Measurements from ENCODE around the gene GATA2.

Gene GATA2

DNA sequence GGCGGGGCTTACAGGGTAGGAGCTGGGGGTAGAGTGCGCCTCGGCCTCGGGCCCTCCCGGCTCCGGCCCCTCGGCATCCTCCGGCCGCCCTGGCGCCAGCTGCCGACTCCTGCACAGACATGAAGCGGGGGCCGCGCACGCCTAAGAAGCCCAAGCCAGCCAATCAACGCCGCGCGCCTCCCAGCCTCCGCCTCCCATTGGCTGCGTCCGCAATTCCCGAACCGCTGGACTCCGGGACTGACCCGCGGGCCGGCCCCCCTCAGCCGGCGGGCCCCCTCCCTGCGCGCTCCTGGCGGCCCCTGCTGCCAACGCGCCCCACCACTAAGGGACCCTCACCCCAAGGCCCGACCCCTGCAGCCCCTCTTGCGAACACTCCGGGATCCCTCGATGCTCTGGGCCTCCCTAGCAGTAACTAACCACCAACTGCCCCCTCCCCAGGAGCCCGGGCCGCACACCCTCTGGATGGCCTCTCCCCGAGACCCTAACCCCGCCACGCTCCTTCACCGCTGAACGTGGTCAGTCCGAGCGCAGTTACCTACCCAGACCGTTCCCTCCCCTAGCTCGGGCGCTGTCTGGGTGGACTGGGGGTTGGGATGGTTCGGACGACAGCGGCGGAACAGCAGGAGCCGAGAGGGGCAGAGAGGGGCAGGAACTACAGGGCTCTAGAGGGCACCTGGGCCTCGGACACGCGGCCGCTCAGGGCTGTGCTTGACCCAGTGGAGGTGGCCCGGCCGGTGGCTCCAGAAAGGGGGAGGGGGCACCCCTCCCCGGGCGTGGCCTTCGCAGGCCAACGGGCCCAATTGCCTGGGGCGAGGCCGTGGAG is 5.0 kb downstream of the GATA2 start:
- peak; percentile 96 for DNase-seq

DNA sequence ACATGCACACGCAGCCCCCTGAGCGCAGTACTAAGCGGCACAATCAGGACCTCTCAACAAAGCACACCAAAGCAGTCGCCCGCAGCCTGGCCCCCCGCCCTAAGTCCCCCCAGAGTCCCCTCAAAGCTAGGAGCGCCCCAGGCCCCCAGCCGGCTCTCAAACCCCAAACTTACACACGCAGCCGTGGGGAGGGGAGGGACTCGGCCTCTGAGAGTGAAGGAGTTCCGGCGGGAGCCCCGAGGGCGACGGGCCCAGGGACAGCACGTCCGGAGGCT is 5.5 kb downstream of the GATA2 start:
- no peak for DNase-seq

DNA sequence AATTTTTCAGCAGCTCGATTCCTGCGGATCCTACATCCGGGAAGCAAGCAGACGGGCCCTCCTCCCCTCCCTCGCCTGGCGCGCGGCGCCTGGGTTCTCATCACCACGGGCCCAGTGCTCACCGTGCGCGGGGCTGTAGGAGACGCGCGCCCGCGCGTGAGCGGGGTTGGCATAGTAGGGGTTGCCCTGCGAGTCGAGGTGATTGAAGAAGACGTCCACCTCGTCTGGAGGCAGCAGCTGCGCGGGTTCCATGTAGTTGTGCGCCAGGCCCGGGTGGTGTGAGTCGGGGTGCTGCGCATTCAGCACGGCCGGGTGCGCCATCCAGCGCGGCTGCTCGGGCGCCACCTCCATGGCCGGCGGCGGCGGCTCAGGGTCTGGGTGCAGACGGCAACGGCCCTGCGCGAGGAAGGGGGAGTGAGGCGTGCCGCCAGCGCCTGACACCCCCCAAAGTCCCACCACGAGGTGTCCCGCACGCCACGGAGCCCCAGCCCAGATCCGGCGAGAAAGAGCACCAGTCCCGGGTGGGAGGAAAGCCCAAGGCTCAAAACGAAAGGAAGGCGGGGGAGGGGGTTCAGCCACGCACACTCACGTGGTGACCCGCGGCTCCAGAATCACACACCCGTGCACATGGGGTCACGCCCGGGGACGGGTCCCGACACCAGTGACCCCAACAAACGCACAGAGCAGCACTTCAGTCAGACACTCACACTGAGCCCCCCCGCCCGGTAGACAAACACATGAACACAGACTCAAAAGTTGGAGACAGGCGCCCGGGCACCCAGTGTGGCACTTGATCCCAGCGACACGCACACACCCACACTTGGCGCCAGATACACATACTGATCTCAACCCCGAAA is 6.1 kb downstream of the GATA2 start:
- DNase-seq: peak; percentile 51

DNA sequence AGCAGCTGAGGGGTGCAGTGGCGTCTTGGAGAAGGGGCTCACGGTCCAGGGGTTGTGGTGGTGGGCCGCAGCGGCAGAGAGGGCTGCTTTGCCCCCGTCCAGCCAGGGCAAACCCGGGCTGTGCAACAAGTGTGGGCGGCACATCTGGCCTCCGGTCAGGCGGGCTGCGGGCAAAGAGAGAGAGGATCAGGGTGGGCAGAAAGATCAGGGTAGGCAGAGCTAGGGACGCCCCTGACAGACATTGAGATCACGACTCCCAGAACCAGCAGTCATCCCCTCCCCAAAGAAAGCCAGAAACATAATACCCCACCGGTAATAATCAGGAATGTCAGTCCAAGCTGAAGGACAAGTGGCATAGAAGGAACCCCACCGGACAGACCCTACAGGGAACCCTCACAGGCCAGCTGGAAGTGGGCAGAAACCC is 6.8 kb downstream of the GATA2 start:
- DNase-seq: peak; percentile 43

DNA sequence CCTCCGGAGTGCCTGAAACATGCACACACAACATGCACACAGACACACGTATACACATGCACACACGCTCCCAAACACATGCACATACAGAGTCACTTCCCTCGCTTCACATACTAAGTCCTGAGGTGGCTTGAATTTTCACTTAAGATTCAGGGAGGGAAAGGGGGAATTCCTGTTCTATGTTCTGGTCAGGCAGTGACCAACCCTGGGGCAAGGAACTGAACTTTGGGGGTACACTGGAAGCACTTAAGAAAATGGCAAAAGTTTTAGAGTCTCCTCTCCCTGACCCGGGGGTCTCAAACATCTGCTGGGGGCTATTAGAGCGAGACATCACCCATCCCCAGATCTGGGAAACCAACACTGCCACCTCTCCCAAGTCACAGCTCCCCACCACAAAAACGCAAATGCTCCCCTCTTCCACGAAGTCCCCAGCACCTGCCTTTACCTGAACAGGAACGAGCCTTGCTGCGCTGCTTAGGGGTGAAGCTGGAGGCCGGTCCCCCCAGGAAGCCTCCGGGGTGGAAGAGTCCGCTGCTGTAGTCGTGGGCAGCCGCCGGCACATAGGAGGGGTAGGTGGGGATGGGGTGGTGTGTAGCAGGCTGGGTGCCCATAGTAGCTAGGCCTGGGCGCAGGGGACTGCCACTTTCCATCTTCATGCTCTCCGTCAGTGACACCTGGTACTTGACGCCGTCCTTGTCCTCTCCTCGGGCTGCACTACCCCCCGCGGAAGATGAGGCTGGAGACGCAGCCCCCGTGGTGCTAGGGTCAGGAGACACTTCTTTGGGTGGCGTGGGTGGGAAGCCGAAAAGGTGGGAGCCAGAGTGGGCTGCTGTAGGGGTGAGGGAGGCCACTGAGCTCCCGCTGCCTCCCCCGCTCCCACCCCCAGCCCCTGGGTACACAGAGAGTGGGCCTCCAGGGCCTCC is 7.5 kb downstream of the GATA2 start:
- no peak for DNase-seq

DNA sequence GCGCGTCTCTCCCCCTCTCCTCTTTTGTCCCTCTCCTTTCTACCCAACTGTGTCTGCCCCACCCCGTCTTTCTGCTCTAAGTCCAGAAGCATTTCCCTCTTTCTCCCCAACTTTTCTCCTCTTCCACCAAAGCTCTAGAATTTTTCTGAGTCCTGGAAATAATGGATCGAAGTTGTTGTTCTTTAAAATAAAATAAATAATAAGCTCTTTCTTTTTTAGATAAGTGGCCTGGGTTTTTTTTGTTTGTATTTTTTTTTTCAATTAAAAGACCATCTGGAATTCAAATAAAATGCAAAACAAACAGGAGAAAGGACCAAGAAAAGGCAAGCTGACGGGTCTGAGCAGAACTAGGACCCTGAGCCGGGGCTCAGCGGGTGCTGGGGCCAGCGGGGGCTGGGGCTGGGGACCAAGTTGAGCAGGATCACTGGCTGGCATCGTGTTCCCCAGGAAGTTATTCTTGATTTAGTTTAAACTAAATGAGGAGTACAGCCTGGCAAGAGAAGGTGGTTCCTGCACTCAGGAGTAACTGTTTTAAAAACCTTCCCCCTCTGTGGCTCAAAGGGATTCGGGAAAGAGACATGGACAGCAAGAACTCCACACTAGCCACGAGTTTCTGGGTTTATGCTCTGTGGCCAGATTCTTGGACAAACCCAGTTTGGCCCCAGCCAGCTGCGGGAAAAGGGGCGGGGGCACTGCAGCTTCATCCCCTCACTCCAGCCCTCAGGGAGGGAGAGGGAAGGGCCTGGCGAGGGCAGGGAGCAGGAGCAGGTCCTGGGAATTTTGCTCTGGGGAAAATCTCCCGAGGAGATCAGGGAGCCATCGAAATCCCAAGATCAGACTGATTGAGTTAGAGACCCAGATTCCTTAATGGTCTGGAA is 8.4 kb downstream of the GATA2 start:
- peak; percentile 66 for DNase-seq

DNA sequence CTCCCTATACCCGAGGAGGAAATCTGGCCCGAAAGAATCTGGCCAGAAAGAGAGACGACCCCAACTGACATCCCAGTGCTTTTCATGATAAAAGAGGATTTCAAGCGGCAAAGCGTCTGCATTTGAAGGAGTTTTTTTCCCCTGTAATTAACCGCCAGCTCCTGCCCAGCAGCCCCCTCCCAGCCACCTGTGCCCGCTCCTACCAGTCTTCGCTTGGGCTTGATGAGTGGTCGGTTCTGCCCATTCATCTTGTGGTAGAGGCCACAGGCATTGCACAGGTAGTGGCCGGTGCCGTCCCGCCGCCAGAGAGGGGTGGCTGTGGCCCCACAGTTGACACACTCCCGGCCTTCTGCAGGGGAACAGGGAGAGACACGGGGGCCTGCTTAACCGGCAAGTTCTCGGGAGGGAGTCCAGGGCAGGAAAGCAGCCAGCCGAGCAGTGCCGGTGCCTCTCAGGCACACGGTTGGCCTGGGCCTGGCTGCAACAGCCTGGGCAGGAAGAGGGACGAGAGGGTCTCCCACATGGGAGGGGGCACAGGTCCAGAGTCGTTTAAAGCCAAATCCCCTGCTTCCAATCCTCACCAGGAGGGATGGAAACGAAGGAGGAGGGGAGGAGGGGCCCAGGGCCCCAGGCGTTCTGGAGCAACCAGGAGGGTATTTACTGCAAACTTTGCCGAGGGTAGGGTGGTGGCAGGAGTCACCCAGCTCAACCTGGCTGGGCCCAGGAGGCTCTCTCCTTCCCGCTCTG is 9.2 kb downstream of the GATA2 start:
- peak; percentile 34 for DNase-seq

DNA sequence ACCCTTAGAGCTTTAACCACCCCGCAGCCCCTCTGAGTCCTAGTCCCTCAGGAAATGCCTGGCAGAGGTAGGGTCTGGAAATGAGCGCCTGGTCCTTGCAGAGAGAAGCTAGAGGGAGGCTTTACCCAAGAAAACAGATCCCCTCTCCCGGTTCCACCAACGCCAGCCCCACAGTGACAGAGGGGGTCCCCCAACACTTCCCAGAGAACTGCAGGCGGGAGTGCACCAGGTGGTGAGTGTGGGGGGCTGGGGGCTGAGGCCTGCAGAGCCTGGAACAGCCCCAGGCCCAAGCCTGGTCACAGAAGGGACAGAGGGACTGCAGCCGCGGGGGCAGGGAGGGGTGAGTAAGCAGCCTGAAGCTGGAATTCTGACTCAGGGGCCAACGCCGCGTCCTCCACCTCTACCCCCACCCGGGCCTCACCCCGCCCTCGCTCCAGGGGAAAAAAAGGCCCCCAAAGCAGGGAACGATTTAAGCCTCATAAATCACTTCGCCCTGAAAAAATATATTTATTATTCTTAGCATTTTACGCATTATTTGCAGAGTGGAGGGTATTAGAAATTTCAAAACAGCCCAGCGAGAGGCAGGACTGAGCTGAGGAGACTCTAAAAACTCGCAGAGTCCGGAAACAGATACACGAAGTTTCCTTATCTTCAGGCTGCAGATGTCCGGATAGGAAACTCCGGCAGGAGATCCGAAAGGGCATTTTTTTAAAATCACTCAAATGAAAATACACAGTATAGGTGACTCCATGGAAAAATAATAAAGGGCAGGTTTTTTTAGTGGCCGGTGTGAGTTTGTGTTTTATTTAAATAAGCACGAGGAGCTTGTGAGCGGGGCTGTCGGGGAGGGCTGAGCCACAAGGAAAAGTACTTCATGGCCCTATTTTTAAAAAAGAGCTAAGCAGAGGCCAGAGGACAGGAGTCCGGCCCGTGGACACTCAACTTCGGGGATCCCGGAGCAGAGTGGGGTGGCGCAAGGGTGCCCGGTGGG is 10.0 kb downstream of the GATA2 start:
- DNase-seq: peak; percentile 60

DNA sequence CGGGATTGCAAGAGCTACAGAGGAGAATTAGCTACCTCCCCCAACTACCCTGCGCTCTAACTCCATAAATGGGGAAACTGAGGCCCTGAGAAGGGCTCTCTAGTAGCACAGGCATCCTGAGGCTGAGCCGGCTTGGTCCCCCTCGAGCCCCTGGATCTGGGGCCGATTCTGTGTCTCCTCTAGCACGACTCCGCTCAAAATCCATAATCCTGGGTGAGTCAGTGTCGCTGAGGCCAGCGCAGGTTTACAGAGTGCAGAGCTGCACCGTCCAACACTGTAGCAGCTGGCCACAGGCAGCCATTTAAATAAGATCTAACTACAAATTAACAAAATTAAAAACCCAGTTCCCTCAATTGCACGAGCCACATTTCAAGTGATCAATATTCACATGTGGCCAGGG is 10.8 kb downstream of the GATA2 start:
- no peak for DNase-seq

DNA sequence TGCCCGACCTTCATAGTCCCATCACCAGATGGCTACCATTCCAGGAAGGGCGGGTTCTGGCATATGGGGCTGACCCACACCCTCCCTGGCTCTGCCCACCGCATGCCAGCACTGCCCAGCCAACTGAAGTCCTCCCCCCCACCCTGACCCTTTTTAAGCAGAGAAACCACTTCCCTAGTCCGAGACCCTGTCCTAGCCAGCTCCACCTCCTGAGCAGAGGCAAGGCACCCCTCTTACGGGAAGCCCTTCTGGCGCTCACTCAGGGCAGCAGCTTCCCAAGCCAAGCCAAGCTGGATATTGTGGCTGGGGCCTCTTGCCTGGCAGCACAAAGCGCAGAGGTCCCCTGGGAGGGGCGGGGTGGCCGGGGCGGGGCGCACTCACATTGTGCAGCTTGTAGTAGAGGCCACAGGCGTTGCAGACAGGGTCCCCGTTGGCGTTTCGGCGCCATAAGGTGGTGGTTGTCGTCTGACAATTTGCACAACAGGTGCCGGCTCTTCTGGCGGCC is 11.5 kb downstream of the GATA2 start:
- DNase-seq: peak; percentile 86

DNA sequence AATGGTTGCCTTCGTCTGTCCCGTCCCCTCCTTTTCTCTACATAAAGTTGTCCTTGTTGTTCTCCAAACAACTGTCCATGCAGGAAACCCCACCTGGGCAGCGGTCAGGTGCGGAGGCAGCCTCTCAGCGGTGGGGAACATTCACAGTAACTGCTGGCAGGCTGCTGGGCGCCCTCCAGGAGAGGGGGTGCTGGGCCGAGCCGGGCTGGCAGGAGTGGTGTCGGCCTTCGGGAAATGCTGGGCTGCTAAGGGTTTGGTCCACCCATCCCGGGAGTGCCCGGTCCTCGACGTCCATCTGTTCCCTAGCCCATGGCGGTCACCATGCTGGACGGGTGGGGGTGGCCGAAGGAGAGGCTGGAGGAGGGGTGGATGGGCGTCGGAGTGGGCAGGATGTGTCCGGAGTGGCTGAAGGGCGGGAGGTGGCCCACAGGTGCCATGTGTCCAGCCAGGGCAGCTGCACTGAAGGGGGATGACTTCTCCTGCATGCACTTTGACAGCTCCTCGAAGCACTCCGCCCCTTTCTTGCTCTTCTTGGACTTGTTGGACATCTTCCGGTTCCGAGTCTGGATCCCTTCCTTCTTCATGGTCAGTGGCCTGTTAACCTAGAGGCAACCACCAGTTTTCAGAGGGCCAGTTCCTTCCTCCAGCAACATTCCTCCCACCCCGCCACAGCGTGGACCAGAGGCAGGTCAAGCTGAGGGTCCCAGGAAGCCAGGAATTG is 12.1 kb downstream of the GATA2 start:
- no peak for DNase-seq

DNA sequence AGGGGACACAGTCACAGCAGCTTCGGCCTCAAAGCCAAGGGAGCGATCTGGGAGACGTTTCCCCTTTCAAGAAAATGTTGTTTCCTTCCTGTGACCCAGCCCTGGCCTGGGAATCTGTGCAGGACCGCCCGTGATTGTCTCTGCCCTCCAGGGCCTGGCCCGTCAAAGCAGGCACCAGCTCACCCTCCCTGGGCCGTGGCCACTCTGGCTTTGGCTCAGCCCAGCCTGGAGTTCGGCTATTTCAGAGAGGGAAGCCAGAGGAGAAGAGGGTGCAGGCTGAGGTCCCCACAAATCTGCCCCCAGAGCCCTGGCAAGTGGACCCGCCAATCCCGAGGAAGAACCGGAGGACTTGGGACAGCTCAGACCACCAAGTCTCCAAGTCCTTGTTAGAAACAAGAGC is 12.7 kb downstream of the GATA2 start:
- no peak for DNase-seq

DNA sequence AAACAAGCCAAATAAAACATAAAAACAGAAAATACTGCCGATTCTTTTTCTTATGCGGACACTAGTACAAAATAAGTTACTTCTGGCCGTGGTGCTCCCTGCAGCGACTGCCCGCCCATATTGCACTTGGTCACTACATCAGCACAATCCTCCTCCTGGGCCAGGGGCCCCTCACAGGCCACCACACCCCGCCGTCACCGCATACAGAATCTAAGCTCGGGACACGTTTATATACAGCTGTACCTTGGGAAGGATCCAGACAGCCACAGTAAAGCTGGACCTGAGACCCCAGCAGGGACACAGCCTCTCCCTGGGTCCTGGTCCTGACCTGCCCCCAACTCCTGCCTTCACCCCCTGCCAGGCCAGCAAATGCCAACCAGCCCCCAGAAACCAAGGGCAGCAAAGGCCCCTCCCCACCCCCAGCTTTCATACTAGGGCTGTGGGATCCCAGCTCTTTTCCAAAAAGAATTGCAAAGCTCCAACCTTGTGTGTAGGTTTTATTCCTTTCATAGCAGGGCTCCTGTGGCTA is 13.4 kb downstream of the GATA2 start:
- no peak for DNase-seq

DNA sequence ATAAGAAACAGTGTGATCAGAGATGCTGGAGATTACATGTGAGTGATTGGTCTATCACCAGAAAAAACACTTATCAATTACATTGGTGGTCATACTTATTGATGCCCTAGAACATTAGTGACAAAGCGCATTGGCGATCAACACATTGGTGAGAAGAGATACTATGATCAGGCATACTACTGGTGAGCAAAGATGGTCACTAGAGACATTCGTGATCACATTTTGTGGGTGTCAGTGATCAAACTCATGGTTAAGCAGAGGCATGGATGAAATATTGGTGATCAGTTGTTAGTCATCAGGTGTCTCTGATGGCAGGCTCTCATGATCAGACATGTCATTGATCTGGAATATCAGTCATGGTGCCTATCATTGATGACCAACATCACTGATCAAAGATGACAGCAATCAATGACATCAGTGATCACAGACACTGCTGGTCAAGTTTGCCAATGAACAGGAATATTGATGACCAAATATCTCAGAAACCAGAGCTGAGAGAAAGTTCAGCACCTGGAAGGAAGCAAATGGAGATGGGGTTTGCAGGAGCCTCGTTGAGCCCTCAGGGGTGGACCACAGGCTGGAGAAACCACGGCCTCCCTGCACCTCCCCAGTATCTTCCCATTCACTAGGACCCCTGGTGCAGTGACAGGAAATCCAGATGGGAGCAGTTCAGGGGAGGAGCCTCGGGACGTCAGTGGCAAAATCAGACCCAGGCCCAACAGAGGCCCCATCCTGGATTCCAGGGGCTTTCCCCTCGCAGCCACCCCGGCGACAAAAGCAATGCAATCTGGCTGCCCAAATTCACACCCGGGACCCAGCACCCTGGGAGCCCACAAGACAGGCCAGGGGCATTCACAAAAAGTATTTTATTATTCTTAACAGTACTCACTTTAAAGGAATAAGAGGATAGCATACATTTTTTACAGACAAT is 14.2 kb downstream of the GATA2 start:
- DNase-seq: no peak

DNA sequence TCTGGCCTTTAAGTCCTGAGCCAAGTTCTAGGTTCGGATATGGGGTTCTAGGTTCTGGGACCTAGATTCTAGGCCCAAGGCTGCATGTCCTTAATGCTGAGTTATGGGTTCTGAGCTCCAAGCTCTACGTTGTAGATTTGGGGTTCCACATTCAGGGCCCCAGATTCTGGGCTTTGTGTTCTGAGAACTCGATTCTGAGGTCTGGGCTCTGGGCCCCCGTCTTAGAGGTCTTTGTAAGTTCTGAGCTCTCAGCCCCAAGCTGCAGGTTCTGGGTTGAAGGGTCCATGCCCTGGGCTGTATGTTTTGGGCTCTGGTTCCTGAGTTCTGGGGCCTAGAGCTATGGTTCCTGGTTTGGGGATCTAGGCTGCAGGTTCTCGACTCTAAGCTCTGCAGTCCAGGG is 16.3 kb downstream of the GATA2 start:
- DNase-seq: no peak

DNA sequence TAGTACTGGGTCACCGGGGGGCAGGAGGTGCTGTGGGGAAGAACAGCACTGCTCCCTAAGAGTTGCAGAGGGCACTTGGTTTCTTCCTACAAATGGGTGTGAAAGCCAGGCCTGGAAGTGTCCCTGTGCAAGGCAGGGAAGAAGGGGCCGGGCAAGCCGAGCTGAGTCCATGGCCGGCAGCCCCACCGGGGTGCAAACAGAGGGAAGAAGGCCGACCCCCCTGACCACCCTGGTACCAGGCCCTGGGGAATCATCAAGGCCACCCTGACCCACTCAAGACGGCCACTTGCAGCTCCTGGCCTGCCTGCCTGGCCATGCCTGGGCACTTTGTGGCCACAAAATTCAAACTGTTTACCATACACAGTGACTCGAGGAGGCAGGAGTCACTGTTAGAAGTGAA is 17.6 kb downstream of the GATA2 start:
- DNase-seq: no peak

DNA sequence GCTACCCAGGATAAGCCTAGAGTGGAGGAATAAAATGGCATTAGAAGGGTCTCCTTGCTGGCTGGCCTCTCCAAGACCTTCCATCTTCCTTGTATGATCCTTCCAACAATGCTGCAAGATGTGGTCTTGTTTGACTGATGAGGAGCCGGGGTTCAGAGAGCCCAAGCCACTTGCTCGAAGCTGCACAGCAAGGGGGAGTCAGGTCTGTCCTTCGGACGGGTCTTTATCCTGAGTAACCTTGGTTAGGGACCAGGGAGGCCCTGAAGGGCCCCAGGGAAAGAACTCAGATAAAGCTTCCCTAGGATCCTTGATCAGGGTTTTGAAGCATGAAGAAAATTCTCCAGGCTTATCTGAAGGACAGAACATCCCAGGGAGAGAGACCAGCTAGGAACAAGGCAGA is 19.3 kb downstream of the GATA2 start:
- no peak for DNase-seq

DNA sequence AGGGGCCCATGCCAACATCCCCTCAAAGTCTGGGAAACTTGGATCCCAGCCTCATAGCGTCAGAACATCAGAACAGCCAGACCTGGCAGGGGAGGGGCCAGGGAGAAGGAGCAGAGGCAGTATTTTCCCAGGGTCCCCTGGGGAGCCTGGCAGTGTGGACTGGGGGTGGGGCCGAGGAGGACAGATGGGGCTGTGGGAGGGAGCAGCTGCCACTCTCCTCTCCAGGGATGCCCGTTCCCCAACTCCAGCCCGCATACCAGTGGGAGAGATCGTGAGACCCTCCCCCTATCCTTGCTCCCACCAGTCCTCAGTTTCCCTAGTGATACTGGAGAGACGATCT is 19.9 kb downstream of the GATA2 start:
- DNase-seq: no peak
